GM19463 (cell line): Measurements from ENCODE around the gene MRPL55.

ENCODE experiments used
- ATAC-seq: cut with Tn5 transposase; IDR thresholded peaks from one replicate; pipeline ENCODE4 v1.9.1; 2021; ENCODE audit warnings: mild to moderate bottlenecking, moderate library complexity; ENCODE audit not compliant: unreplicated experiment

The MRPL55 gene

DNA sequence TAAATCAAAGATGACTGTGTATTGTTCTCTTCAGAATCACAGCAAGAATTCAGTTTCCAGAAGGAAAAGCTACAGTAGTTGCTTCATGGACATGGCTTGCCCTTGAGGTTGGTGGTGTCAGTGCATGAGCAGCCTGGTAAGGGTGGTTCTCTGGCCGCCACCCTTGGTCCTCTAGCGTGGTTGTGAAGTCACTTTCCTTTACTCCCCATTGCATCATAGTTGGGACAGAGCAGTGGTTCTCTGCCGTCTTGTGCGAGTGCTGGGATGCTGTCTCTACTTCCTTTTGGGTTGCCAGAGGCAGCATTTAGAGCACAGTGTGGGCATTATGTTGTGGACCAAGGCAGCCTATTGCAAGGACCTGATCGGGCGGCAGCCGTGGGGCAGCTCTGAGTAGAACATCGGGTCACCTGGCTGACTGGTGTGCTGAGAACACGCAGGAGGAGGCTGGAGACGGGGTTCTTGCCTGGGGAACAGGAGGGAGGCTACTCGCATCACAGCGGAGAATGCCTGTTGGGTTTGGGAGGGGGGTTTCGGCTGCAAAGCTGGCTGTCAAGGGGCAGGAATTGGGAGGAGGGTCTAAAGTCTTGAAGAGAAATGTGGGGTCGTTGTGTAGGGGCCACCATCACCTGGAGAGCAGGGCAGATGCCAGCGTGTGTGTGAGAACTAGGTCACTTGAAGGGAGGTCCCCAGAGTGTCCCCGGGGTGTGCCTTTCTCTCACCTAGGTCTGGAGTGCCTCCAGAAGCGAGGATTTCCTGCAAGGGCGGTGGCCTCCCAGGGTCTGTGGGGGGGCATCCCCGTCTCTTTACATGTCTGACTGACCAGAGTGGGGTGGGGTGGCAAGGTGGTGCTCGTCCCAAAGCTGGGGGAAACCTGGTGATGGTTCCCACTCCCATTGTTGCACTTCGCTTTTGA, 20.3 kb downstream of the MRPL55 start:
- no peak for ATAC-seq

DNA sequence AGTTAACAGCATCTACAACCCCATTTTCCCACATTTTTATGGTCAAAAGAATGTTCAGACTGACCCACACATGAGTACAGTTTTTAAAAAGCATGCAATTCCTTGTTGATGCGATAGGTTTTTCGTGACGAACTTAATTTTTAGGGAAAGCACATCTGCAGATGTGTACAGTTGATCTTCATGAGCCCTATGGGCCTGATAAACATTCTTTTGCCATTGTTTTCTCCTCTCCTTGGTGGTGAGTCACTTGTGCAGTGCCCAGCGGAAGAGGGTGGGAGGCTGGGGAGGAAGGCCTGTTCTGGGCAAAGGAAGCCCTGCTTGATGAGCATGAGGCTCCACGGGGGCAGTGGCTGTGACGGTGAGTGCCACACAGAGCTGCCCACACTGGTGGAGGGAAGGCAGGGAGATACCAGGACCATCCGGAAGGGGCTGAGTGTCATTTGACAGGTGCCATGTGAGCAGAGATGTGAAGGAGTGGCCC, 21.3 kb downstream of the MRPL55 start:
- no peak for ATAC-seq

DNA sequence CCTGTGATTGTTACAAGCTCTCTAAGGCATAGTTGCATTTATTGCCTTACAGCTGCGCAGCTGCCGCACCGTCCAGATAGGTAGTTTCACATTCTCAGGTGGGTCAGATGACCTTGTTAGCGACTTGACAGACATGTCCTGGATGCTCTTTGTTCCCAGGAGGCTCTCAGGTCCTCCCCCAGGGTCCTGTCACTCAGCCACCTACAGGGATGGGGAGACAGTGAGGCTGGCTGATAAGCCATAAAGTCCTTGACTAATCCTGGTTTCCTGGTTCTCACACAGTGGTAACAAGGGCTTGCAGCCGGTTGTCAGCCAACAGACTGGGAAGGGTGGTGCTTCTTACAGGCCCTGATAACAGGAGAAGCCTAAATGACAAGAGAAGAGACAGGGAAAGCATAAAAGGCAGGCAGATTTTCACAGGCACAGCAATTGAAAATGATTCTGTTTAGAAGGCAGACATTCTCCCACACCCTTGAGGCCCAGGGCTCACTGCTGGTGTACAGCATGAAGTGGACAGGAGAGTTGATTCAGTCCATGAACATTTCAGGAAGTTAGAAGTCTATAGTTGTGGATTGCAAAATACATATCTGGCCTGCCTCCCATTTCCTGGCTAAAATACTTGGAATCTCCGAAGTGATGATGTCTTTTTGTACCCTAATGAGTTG, 23.7 kb downstream of the MRPL55 start:
- no peak for ATAC-seq

- no peak for ATAC-seq
These were observed 24.3 kb downstream of the MRPL55 start for GRCh38 chr1:228084797-228085196.

DNA sequence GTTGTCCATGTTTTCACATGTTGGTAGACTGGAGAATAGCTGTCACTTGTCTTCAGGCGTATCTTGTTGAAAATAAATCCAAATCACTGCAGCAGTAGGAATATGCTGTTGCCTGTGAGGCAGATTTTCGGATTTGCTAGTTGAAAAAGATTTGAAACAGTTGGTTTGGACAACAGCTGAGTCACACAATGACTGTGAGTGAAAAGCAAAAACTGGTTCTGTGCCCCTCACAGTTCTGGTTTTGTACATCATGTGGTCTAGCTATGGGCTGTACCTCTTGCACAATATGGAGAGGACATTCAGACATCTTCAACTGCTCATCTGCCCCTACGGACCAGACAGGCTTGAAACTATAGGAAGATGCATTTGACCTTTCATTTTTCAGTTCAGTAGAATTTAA, 24.8 kb downstream of the MRPL55 start:
- ATAC-seq: no peak

- ATAC-seq: no peak
These were observed 25.2 kb downstream of the MRPL55 start for GRCh38 chr1:228083871-228084278.

- ATAC-seq: peak; percentile 10
These were observed 25.9 kb downstream of the MRPL55 start for GRCh38 chr1:228082918-228083870.

GRCh38 chr1:228082214-228082917, 26.7 kb downstream of the MRPL55 start, which contains the start of gene ARF1:
TSS of gene ARF1 (plus strand) at chr1:228082708. CDS start at chr1:228097115, 14,407 bp downstream.
- peak; percentile 74 for ATAC-seq

DNA sequence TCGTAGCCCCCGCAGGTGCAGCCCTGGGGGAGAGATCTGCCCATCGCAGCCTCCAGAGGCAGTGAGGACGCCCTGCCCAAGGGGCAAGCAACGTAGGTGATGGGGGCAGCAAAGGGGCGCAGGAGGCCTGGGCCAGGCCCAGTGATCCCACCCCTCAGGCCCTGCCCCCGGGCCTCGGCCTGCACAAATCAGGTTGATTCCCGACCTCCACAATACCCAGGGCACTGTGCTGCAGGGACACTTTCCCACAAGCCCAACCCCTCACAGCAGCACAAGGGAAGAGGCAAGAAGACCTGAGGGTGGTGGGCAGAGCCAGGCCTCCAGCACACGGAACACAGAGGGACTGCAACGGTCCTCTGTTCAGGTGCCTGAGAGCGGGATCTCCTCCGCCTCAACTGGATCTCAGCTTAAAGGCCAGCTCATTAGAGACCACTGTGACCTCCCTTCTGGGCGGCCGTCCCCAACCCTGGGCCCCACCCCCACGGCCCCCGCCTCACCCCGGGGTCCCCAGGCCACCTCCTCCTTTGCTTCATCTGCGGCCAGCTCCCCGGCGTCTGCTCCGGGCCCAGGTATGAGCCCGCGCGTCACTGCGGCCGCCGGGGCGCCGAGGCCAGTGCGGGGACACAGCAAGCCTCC, 27.4 kb downstream of the MRPL55 start:
- peak; percentile 23 for ATAC-seq

- no peak for ATAC-seq
These were observed 28.0 kb downstream of the MRPL55 start for GRCh38 chr1:228081144-228081543.

DNA sequence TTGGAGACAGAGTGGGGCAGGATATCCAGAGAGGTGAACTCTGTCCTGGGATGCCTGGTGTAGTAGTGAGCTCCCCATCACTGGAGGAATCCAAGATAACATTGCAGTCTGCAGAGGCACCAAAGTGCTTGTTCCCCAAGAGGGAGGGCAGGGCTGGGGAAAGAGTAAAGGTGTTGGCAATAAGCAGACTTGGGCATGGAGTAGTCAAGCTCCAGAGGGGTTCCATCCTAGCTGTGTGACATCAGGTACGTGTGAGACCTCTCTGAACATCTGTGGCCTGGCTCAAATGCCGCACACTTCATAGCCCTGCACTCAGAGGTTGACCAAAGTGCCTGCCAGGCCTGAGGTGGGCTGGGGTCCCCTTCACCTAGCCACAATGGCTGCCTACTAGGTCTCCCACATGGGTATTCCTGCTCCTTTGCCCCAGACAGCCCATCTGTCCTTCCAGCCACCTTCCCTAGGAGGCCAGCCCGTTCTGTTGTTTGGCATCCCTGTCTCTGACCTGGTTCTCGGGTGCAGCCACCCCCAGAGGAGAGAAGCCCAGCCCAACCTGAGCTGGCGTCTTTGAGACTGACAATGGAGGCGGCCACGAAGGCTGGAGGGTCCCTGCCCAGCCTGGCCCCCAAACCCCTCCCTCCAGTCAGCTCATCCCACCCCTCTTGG, 29.4 kb downstream of the MRPL55 start:
- ATAC-seq: no peak

DNA sequence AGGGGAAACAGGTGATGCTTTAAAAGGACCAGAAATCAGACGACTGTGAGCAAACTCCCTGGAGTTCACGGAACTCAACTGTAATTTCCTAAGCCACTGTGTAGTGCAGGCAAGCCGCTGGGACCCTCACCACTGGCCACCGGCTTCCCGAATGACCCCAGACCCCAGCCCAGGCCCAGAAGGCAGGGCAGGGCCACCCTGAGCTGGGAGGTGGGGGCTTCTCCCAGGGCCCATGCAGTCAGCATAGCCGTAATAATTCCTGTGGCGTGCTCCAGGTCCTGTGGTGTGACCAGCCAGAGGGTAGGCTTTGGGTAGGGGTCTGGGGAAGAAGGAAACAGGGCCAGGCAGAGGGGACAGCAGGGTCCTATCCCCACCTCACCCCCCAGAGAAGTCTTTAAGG, 30.1 kb downstream of the MRPL55 start:
- no peak for ATAC-seq

DNA sequence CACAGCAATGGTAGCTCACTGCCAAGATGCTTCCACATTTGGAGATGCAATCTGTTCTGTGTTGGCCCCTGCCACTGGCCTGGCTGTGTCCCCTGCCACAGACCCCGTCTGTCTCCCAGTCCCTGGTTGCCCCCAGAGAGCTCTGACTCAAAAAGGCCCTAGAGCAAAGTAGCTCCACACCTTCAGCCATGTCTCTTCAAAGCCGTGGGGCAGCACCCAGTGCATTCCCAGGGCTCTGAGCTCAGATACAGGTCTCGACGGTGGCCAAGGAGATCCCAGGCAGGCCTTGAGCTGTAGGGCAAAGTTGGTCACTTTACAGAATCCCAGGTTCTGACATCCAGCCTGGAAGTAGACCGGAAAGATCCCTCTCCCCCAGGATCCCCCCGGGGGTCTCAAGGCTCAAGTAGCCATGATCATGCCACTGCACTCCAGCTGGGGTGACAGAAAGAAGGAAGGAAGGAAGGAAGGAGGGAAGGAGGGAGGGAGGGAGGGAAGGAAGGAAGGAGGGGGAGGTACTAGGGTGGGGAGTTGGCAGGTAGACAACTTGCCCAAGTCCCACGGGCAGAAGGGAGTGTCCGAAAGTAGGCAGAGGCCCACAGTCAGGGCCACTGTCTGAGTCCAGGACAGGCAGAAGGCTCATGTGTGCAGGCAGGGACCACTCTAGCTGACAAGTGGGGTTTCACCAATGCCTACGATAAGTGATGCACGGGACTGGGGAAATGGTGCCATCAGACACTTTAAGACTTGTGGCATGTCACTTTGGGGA, 31.4 kb downstream of the MRPL55 start:
- ATAC-seq: no peak

DNA sequence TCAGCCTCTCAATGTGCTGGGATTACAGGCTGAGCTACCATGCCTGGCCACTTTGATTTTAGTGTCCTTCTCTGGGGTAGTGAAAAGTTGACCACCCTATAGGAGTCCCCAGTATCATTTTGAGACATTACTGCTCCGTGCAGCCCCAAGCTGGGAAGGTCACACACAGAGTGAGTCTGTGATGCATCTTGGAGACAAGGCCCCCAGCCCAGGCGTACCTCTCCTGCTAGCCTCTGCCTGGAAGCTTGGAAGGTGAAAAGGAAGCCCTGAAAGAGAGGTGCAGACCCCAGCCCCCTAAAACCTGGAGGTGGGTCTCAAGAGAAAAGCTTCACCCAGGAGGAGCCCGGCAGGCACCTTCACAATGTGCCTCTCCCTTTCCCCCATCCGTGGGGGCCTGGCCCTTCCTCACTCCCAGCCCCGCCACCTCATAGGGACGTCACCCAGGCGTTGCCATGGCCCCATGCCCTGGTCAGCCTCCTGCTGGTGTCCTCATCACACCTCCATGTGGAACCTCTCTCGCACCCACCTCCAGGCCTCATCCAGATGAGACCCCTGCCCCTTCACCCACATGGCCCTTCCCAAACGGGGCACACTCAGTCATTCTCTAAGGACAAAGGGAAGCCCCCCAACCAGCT, 32.2 kb downstream of the MRPL55 start:
- no peak for ATAC-seq

DNA sequence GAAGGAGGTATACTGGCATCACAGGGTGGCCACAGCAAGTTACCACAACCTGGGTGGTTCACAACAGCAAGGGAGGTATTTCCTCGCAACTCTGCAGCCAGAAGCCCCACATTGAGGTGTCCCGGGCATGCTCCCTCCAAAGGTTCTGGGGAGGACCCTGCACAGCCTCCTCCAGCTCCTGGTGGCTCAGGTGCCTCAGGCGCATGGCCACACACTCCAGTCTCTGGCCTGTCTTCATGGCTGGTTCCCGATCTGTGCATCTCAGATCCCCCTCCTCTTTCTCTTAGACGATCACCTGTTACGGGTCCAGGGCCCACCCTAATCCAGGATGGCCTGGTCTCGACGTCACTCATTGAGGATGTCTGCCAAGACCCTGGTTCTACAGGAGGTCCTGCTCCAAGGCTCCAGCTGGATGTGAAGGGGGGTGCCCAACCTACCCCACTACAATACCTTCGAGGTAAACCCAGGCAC, 33.3 kb downstream of the MRPL55 start:
- no peak for ATAC-seq

DNA sequence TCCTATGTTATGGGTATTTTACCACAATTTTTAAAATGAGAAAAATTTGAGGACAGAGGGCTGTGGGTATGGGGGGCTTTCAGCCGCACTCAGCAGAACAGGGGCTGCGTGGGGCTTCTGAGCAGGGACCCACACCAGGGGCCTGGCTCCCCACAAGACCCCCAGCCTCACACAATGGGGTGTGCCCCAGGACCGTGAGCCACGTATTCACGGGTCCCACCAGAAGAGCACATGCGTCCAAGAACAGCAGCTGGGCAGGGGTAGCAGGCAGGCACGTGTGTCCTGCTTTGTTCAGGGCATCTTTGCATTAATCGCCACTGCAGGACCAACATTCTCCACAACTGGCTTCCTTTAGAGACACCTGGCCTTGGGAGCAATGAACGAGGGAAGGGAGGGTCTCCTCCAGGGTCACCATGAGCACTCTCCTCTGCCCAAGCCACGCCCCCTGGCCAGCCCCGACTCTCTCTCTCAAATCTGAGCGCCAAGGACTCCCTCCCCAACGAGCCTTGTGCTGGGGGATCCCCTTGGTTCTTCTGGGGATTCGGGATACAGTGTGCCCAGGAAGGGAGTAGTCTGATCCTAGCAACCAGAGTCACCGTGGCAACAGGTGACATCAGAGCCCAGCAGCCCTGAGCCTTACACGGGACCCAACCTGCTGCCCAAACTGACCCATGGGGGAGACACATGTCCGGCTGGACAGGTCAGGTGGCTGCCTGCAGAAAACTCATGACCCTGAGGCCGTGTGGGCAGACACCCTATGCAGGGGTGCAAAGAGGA, 34.0 kb downstream of the MRPL55 start:
- ATAC-seq: no peak
